ENCODE results near the gene RITA1.

Gene RITA1

DNA sequence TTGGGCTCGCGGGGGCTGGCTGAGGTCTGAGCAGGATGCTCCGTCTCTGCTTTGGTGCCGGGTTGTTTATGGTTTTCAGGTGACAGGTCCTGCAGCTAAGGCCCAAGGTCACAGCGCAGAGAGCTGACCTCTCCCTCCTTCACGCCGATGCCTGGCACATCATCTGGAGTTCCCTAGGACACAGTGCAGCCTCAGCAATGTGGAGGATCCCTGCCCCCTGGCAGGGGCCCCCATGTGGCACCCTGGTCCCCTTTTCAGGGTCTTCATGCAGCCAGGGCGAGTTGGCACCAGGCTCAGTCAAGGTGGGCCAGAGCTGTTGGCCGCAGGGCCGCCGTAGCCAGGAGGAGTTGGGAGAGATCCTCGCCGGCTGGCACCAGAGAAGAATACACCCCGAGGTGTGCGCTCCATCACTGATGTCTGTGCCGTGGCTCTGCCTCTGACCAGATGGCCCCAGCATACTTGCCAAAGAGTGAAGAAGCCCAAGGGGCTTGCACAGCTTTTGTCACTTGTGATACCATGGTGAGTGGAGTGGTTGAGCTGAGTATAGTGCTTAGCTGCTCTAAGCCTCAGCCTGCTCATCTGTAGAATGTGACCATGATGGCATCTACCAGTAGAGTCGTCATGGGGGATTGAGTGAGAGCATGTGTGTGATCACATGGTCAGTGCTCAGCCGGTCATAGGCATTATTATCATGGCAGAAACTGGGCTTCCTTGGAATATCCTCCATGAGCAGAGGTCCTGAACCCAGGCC, 46.7 kb downstream of the RITA1 start:
- DNase-seq = no peak

DNA sequence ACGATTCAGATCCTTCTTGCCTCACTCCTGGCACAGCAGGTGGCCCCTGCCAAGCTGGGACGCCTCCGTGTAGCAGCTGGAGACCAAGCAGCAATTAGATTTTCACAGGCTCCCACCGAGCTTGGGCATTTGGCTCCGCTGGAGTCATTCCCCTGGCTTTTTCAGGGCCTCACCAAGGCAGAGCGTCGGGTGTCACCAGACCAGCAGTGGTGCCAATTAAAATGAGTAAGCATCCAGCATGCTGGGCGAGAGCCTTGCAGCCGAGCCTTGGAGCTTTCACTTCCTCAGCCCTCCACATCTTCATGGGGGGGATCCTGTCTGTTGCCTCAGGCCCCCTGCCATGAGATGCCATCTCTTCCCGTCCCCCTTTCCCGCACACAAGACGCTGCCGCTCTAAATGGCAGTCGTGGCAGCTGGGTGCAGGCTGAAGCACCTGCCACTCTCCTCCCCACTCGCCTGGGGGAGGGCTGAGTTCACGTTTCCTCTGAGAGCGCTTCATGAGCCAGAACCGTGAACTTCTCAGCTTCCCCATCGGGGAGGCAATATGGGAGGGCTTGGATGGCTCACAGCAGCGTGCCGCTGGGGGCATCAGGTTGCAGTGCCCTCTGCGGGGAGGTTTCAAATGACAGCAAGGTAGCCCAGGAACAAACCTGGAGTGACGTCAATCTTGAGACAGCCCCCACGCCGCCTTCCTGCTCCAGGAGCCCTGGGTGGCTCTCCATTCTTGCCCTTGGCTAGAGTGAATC, 47.5 kb downstream of the RITA1 start:
- DNase-seq = peak; percentile 78

DNA sequence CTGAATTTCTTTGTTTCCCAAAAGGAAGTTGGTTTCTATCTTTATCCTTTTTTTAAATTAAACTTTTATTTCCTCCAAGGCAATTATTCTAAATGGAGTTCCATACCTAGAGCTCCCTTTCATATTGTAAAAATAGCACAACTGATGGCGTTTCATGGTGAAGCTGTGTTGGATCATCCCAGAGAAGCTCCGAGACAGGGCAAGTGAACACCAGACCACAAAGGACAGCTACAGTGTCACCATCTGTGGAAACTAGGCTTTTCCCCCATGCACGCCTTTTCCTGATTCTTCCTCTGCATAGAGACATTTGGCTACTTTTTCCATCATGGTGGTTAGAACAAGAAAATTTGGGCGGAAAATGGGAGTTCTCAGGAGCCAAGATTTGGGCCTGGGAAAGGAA, 48.4 kb downstream of the RITA1 start:
- DNase-seq = no peak

GRCh38 chr12:113234483-113234882, 49.0 kb downstream of the RITA1 start:
- no peak for DNase-seq

- no peak for DNase-seq
Observed at GRCh38 chr12:113235976-113236375, 50.5 kb downstream of the RITA1 start.

GRCh38 chr12:113236539-113237399, 51.2 kb downstream of the RITA1 start:
- DNase-seq = no peak

- DNase-seq = no peak
Observed at GRCh38 chr12:113237748-113238147, 52.2 kb downstream of the RITA1 start.

- no peak for DNase-seq
Observed at GRCh38 chr12:113238309-113238708, 52.8 kb downstream of the RITA1 start.

DNA sequence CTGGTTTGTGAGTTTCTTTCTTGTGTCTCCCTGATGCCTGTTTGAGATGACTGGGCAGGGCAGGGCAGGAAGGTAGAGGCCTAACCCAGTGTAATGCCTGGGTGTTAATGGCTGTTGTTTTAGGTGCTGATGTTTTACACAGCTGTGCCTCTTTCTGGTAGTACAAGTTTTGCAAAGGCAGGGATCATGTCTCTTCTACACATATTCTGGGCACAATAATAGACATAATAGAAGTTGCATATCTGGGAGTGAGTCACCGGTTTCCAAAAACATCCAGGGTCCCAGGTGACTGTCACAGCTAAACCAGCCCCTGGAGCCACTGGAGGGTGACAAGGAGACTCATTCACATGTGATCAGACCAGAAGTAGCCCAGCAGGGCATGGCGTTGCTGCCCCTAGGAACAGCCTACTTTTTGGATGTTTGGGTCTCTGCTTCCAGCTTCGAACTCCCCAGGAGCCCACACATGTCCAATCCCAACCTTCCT, 53.8 kb downstream of the RITA1 start:
- DNase-seq = no peak

DNA sequence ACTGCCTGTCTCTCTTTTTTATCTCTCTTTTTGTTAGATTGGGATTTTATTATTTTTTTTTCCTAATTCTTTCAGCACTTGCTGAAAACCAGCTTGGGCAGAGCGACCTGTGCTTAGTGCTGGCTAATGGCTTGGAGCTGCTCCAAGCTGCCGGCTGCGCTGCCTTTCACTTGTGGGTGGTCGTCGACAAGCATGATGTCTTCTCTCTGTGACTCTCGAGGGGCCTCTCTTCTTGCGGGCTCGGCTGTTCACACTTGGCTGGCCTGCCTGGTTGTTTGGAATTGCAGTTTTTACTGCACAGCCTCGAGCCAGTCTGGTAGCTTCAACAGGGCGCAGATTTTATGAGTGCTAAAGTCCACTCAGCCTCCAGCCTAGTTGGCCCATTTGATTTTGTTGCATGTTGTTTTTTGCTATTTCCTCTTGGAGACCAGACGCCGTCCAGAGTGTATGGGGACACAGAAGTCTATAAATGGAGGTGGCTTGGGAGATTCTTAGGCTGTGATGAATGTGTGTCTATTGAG, 54.4 kb downstream of the RITA1 start:
- DNase-seq = no peak

GRCh38 chr12:113240395-113240794, 54.9 kb downstream of the RITA1 start:
- DNase-seq = no peak

- peak; percentile 91 for DNase-seq
Observed at GRCh38 chr12:113241191-113242025, 55.9 kb downstream of the RITA1 start.

Data from fibroblast of skin of scalp (primary cell).